ENCODE measurements around the gene EEF2KMT.
"Not testable (repeated sequence)": the region's sequence is repeated elsewhere in the genome, so short reads cannot be mapped to it uniquely, and the experiment has no call there.

Gene EEF2KMT

DNA sequence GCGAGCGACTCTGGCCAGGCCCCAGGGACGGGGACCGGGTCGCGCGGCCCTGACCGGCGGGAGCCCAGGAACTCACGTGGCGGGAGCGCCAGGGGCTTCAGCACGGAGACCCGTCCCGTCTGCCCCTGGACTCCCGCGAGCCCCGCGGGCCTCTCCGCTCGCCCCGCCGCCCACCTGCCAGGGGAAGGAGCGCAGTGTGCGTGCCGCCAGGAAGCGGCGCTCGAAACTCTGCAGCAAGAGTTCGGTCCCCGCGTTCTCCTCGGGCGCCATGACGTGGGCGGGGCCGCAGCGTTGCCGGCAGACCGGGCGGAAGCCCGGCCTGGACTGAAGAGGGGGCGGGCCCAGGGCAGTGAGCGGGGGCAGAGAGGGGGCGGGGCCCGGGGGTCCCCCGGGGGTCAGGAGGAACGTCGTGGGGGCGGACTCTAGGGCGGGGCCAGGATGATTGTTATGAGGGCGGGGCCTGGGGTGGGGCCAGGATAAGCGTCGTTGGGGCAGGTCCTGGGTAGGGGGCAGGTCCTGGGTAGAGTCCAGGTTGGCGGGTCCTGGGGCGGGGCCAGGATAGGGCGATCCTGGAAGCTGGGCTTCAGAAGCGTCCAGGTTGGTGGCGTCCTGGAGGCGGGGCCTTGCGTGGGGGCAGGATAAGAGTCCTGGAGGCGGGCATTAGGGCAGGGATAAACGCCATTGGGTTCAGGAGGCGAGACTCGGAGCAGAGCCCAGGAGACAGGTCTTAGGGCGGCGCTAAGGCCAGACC, at the start of gene EEF2KMT:
Gene EEF2KMT, minus strand, starts transcription at position 326 of the 751 bp plus-strand sequence. Its CDS starts 56 bp downstream, at position 270.
- peak; percentile 100 for DNase-seq

- DNase-seq: not testable (repeated sequence)
Measured at GRCh38 chr16:5144621-5144956, 47.0 kb upstream of the EEF2KMT start.

GRCh38 chr16:5143761-5144620, 46.4 kb upstream of the EEF2KMT start:
- no peak for DNase-seq

DNA sequence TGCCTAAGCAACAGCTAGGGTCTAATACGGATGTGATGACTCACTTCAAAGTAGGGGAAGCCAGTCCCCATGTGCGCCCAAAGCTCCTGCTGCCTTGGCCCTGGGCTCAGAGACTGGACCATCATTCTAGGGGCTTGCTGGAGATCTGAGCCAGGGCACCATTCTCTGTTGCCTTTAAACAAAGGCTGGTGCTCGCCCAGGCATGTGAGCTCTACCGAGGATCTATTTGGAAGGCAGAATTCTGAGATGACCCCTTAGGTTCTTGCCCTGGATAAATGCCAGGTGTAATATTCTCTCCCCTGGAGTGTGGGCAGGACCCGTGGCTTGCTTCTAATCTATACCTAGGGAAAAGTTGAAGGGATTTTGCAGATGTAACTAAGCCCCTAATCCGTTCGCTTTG, 42.6 kb upstream of the EEF2KMT start:
- not testable (repeated sequence) for DNase-seq

DNA sequence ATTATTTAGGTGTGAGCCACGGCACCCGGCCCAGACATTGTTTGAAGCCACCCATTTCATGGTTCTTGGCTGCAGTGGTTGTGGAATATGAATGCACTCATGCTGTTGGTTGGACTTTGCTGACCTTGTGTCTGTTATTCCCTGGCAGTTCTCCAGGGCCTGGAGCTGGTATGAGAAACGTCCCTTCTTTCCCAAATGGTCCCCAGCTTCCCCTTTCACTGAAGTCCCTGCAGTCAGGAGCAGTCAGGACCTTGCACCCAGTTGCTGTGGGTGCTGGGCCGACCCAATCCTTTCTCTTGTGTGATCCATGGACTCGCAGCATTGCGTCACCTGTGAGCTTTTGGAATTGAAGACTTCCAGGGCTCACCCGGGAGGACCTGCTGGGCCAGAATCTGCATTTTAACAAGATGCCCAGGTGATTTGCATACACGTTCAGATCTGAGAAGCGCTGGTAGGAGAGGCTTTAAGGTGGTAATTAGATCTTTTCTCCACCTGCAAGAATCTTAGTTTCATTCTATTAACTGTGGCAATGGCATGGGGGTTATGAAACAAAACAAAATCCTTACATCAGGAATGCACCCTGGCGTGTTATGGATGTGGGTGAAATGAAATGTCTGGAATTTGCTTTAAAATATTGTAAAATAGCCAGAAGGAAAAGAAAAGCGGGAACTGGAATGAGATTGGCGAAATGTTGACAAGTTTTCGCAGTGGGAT, 37.3 kb upstream of the EEF2KMT start:
- not testable (repeated sequence) for DNase-seq

GRCh38 chr16:5132915-5133600, 35.5 kb upstream of the EEF2KMT start:
- not testable (repeated sequence) for DNase-seq

DNA sequence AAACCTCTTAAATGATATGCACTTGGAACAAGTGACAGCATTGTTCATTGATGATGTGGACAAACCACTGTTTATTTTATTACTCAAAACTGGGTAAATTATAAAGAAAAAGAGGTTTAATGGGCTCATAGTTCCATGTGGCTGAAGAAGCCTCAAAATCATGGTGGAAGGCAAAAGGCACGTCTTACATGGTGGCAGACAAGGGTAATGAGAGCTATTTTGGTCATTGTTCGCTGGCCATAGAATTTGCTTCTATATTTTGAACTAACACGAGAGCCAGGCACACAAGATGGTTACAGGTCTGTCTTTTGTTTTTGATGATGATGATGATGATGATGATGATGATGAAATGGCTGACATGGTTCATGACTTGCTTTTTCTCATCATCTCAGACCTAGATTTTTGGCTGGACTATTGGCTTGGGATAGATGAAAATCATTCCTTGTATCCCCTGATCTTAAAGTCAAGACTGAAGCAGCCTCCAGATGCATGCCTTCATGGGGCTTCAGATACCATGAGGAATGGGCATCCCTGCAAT, 33.9 kb upstream of the EEF2KMT start:
- not testable (repeated sequence) for DNase-seq

GRCh38 chr16:5117300-5118087, 19.9 kb upstream of the EEF2KMT start:
- peak; percentile 92 for DNase-seq

GRCh38 chr16:5116780-5117295, 19.2 kb upstream of the EEF2KMT start:
- not testable (repeated sequence) for DNase-seq

DNA sequence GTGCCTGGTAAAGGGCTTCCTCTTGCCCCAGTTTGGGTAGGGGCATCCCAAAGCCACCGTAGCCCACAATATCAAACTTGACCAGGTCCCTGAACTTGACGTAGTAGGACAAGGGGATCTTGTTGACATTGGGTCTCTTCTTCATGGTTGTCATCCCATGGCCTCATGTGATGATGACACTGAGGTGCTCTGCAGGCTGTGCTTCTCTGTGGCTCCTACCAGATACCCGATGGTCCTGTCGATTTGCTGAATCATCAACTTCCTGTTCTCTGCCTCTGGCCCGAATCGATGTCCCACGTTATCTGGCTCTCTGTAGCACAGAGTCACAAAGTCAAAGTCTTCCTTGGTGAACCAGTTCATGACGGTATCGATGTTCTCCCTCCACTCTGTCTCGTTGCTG, 13.3 kb upstream of the EEF2KMT start:
- DNase-seq: not testable (repeated sequence)

- DNase-seq: no peak
Measured at GRCh38 chr16:5108505-5109158, 11.0 kb upstream of the EEF2KMT start.

GRCh38 chr16:5105039-5105438, 7.4 kb upstream of the EEF2KMT start:
- DNase-seq: not testable (repeated sequence)

GRCh38 chr16:5103296-5104032, 5.9 kb upstream of the EEF2KMT start:
- DNase-seq: not testable (repeated sequence)

GRCh38 chr16:5099174-5099573, 1.6 kb upstream of the EEF2KMT start:
- DNase-seq: not testable (repeated sequence)

- DNase-seq: peak; percentile 62
Measured at GRCh38 chr16:5098221-5099159, 895 bp upstream of the EEF2KMT start.

GRCh38 chr16:5097061-5097469, 530 bp downstream of the EEF2KMT start:
- DNase-seq: peak; percentile 60

GRCh38 chr16:5096437-5097060, 1.0 kb downstream of the EEF2KMT start:
- DNase-seq: not testable (repeated sequence)

DNA sequence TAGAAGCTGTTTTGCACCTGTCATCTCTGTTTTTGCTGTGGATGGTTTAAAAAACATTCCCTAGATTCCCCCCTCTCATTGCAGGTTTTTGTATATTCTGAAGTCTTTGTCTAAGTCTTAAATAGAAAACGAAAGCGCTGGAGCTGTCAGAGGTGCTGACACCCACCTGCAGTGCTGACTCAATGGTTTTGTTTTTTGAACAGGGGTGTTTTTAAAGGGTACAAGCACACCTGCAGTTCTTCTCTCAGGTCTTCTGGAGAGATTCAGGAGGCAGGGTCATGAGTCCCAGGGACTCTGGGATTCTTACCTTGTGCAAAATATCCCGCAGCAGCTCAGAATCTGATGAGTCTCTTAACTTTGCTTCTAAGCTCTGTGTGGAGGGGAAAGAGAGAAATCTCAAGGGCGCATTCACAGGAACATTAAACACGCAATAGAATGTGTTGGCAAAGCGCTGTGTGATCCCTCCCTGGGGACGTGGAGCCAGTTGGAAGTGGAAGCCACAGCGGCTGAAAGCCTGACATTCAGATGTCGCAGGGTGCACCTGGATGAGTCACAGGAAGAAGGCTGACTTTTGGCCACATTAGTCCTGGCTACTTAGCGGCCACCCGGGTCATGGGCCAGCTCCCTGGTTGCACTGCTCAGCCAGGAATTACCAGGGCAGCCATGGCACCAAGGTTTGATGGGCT, 2.3 kb downstream of the EEF2KMT start:
- DNase-seq: not testable (repeated sequence)
